Activated naive CD8-positive, alpha-beta T cell treated with anti-CD3 and anti-CD28 coated beads, Interleukin-2, amount 50 U/mL, for 24 hours (primary cell): Measurements from ENCODE around the gene COL15A1.

ENCODE experiments used
- ATAC-seq: fragments of 150-1000 bp; cut with Tn5 transposase; one replicate; pipeline ENCODE4 v1.10.0; 2021
- DNase-seq: peaks from one replicate; pipeline ENCODE4 v3.0.0; 2021
- H3K27ac Mint-ChIP-seq: one replicate; pipeline ENCODE4 v1.8.0; 2021; ENCODE audit warnings: mild to moderate bottlenecking, mixed read lengths
- H3K27me3 Mint-ChIP-seq: one replicate; pipeline ENCODE4 v1.8.0; 2021; ENCODE audit warnings: mixed read lengths
- H3K36me3 Mint-ChIP-seq: one replicate; pipeline ENCODE4 v1.8.0; 2021; ENCODE audit warnings: low read depth, mixed read lengths
- H3K4me1 Mint-ChIP-seq: one replicate; pipeline ENCODE4 v1.8.0; 2021; ENCODE audit warnings: mixed read lengths
- H3K4me3 Mint-ChIP-seq: one replicate; pipeline ENCODE4 v1.8.0; 2021; ENCODE audit warnings: mild to moderate bottlenecking, moderate library complexity, mixed read lengths
- H3K9me3 Mint-ChIP-seq: one replicate; pipeline ENCODE4 v1.8.0; 2021; ENCODE audit warnings: mixed read lengths

The COL15A1 gene

DNA sequence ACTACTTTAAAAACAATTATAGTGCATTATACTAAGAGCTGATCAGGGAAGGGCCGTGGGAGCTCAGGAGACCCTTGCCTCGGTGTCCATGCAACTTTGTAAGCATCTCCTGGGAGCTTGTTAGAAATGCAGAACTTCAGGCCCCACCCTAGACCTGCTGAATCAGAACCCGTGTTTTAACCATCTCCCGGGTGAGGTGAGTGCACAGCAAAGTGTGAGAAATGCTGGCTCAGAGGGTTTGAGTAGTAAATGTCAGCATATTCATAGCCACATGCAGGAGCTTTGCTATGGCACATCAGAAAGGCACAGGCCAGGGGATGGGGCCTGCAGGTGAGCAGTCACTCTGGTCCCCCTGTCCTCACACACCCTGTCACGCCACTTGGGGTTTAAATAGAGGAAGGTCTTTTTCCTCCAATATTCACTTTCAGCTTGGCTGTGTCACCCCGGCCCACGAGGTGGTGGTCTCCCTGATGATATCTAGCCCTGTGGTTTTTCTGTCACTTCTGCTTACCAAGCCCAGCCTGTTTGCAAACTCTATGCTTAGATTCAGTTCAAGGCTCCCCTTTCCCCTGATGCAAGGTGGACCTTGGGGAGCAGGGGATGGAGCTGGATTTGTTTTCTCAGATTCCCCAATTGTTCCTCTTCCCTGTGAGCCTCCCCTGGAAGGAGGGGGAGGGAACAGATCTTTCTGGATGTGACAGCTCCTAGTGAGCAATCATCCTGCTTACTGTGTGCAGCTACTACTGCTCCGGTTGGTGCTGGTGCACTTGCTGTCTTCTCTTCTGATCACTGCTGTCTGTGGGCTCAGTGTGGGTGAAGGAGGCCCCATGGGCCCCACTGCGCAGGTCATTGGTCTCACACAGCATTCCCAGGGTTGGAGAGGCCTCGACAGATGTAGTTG lies 109.4 kb downstream of the COL15A1 start:
- peaks cover 53% of the 10 kb centered on the region for H3K4me1 Mint-ChIP-seq
- H3K4me3 Mint-ChIP-seq = no peak overlapping the region
- H3K27me3 Mint-ChIP-seq = no peaks in the 10 kb centered on the region
- no peak overlapping the region for H3K27ac Mint-ChIP-seq
- DNase-seq (no peak), ATAC-seq (peak; percentile 7)
- no peaks in the 10 kb centered on the region for H3K36me3 Mint-ChIP-seq
- H3K9me3 Mint-ChIP-seq = no peaks in the 10 kb centered on the region

DNA sequence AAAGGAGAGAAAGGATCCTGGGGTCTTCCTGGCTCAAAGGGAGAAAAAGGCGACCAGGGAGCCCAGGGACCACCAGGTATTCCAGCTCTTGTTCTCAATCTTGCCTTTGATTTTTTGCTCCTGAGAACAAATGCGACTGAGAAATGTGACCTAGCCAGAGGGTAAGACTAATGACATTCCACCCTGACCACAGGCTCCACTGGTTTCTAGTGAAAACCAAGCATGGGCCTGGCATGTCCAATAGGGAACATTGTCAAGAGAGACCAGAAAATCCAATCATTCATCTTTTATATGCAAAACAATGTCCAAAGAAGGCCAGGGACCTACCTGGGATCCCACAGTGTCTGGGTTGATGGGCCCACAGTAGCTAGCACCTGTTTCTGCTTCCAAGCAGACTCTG lies 110.9 kb downstream of the COL15A1 start:
- H3K27ac Mint-ChIP-seq = no peak overlapping the region

DNA sequence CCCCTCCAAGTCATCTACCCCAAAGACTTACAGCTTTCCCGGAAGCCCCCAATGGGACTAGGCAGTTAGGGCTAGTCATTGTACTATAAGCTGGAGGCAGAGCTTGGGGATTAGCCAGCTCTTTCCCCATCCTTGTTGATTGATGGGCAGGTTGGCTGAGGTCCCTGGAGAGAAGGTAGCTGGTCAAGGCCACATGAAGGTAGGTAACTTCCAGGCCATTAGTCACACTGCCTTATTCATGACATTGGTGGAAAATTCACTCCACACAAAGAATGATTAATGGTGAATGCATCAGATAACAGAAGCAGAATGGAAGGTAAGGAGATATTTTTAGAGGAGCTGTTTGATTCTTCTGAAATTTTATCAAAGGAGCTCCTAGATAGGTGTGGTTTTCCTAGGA lies 111.7 kb downstream of the COL15A1 start:
- H3K27ac Mint-ChIP-seq = peak overlapping the region; percentile 40
- H3K9me3 Mint-ChIP-seq = no peaks in the 10 kb centered on the region
- no peak for DNase-seq
- H3K36me3 Mint-ChIP-seq = no peaks in the 10 kb centered on the region
- H3K27me3 Mint-ChIP-seq = no peaks in the 10 kb centered on the region
- ATAC-seq = no peak
- H3K4me1 Mint-ChIP-seq = peaks cover 70% of the 10 kb centered on the region
- H3K4me3 Mint-ChIP-seq = no peak overlapping the region

More for the DNA sequence above, 110.9 kb downstream of the COL15A1 start:
- no peaks in the 10 kb centered on the region for H3K36me3 Mint-ChIP-seq
- H3K4me1 Mint-ChIP-seq = peaks cover 65% of the 10 kb centered on the region
- DNase-seq (no peak), ATAC-seq (no peak)
- no peak overlapping the region for H3K4me3 Mint-ChIP-seq
- H3K27me3 Mint-ChIP-seq = no peaks in the 10 kb centered on the region
- no peaks in the 10 kb centered on the region for H3K9me3 Mint-ChIP-seq

DNA sequence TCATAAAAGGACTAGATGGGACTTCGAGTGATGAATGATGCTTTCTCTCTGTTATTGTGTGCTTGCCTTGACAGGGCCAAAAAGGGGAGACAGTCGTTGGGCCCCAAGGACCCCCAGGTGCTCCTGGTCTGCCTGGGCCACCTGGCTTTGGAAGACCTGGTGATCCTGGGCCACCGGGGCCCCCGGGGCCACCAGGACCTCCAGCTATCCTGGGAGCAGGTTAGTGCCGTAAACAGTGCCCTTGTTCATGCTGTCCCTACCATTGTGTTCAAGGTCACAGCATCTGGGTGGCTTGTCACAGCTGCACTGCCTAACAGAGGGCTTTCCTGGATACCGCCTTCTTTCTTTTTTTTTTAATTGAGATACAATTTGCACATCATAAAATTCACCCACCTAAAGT lies 112.5 kb downstream of the COL15A1 start:
- DNase-seq = no peak
- H3K4me3 Mint-ChIP-seq = no peak overlapping the region
- H3K27ac Mint-ChIP-seq = no peak overlapping the region
- H3K36me3 Mint-ChIP-seq = no peaks in the 10 kb centered on the region
- no peaks in the 10 kb centered on the region for H3K9me3 Mint-ChIP-seq
- H3K4me1 Mint-ChIP-seq = peaks cover 70% of the 10 kb centered on the region
- no peak for ATAC-seq
- H3K27me3 Mint-ChIP-seq = no peaks in the 10 kb centered on the region

DNA sequence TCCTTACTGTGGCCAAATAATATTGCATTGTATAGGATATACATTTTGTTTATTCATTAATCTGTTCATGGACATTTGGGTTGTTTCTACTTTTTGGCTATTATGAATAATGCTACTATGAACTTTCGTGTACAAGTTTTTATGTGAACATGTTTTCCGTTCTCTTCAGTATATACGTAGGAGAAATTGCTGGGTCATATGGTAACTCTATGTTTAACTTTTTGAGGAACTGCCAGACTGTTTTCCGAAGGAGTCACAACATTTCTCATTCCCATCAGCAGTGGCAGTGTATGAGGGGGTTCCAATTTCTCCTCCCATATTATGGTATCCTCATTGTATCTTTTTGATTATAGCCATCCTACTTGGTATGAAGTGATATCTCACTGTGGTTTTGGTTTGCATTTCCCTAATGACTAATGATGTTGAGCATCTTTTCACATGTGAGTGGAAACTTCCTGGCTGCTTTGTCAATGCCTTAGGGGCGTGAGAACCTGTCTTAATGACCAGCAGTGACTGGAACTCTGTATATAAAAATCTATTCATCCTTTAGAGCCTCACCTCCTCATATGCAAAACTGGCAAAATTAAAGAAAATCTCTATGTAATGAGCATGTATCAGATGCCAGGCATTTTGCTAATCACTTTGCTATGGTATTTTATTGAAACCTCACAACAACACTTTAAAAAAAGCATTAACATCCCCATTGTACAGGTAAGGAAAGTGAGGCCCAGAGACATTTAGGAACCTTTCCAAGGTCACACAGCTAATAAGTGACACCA lies 113.4 kb downstream of the COL15A1 start:
- Mint-ChIP-seq H3K36me3 (no peaks in the 10 kb centered on the region), H3K27ac (peak overlapping the region; percentile 65), H3K4me3 (peak overlapping the region; percentile 64), H3K4me1 (peaks cover 72% of the 10 kb centered on the region), H3K27me3 (no peaks in the 10 kb centered on the region), H3K9me3 (no peaks in the 10 kb centered on the region)
- no peak for DNase-seq
- ATAC-seq = peak; percentile 68

DNA sequence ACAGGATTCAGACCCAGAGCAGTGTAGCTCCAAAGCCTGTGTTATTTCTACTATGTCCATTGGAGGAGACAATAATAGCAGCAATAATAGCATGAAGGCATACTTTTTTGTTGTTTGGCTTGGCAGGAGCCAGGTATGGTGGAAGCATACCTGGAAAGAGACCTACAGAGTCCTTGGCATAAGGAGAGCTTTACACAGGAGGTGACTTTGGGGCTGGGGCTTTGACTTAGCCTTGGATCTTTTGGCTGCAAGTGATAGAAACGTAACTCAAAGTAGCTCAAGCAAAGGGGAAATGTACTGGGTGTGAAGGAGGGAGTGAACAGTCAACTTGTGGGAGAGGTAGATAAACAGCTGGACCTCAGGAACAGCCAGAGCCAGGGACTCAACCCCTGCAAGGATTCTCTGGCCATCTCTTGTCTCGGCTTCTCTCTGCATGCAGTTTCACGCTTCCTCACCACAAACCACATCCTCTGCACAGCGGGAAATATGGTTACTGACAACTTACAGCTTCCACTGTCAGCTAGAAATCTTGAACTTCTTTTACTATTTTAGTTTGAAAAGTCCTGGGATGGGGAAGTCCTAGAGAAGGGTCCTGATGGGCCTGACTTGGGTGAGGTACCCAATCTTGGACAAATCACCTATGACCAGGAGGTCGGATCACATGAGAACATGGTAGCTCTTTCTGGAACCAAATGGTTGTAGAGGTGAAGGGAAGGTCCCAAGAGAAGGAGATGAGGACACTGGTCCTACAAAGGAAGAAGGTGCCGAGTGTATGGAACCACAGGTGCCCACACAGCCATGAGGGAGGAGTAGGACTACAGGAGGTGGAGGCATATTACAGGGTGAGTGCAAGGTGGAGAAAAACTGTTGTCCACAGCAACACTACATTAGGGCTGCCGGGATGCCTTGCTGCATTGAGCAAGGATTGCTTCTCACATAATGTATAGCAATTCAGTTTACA lies 114.2 kb downstream of the COL15A1 start:
- H3K36me3 Mint-ChIP-seq = no peaks in the 10 kb centered on the region
- no peaks in the 10 kb centered on the region for H3K9me3 Mint-ChIP-seq
- ATAC-seq (peak; percentile 55), DNase-seq (peak; percentile 76)
- H3K4me3 Mint-ChIP-seq = peak overlapping the region; percentile 64
- no peaks in the 10 kb centered on the region for H3K27me3 Mint-ChIP-seq
- peak overlapping the region; percentile 65 for H3K27ac Mint-ChIP-seq
- H3K4me1 Mint-ChIP-seq = peaks cover 71% of the 10 kb centered on the region

DNA sequence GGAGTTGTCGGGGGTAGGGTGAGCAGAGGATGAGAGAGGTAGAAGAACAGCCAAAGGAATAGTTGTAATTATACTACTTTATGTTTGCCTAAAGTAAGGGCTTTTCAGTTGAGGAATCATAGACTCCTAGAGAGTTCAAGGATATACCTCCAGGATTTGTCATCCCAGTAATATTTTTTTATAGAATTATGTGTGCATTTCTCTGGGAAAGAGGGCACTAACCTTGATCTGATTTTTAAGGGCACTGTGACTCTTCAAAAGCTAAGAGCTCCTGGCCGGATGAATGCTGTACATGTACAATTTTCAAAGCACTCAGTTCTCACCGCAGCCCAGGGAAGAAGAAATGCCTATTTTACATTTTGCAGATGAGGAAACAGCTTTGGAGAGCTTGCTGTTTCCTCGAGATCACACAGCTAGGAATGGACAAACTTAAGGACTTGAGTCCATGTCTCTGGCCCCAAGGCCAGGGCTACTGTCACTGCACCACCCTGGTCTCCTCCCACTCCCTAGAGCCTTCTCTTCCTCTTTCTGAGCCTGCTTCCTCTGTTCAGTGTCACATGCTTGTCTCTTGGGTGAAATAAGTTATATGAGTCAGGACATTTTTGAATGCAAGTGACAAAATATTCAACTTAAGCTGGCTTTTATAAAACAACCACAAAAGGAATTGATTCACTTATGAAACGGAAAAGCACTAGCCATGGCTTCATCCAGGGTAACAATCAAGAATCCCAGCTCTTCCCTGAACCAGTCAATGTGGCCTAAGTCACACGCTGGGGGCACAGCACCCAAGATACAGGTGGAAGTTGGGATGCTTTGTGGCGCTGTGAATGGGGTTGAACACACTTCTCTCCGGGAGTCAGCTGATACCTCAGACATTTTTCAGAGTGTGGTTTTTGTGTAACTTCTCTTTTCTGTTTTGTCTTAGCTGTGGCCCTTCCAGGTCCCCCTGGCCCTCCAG lies 115.5 kb downstream of the COL15A1 start:
- Mint-ChIP-seq H3K9me3 (no peaks in the 10 kb centered on the region), H3K27ac (peak overlapping the region; percentile 33), H3K4me3 (peak overlapping the region; percentile 64), H3K36me3 (no peaks in the 10 kb centered on the region), H3K27me3 (no peaks in the 10 kb centered on the region), H3K4me1 (peaks cover 62% of the 10 kb centered on the region)
- DNase-seq = peak; percentile 22
- ATAC-seq = peak; percentile 52

DNA sequence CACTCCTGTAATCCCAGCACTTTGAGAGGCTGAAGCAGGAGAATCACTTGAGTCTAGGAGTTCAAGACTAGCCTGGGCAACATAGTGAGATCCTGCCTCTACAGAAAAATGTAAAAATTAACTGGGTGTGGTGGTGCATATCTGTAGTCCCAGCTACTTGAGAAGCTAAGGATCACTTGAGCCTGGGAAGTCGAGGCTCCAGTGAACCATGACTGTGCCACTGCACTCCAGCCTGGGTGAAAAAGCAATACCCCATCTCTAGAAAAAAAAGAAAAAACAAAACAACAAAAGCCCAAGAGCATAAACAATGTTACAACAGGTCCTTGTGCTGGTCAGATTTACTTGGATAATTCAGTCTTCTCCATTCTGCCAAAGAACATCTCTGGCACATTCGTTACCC lies 116.9 kb downstream of the COL15A1 start:
- Mint-ChIP-seq H3K36me3 (no peaks in the 10 kb centered on the region), H3K27ac (no peak overlapping the region), H3K9me3 (no peaks in the 10 kb centered on the region), H3K4me3 (no peak overlapping the region), H3K4me1 (peaks cover 51% of the 10 kb centered on the region), H3K27me3 (no peaks in the 10 kb centered on the region)
- ATAC-seq = no peak
- no peak for DNase-seq

DNA sequence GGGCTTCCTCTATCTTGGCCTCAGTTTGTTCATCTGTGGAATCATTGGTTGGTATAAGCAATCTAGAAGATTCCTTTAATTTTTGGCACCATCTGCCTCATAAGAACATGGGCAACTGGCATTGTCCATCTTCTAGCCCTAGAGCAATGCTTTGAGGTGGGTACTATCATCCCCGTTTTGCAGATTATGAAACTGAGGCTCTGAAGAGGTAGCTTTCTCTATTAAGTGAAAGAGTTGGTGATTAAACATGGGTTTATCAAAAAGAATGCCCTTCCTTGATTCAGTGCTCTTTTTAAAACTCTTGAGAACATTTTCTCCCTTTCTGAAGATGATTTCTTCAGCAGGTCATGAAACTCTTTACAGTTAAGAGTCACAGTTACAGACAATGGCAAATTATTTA lies 118.8 kb downstream of the COL15A1 start:
- Mint-ChIP-seq H3K9me3 (no peaks in the 10 kb centered on the region), H3K27me3 (no peaks in the 10 kb centered on the region), H3K4me3 (no peak overlapping the region), H3K27ac (no peak overlapping the region), H3K36me3 (no peaks in the 10 kb centered on the region), H3K4me1 (peaks cover 31% of the 10 kb centered on the region)
- no peak for ATAC-seq
- no peak for DNase-seq

DNA sequence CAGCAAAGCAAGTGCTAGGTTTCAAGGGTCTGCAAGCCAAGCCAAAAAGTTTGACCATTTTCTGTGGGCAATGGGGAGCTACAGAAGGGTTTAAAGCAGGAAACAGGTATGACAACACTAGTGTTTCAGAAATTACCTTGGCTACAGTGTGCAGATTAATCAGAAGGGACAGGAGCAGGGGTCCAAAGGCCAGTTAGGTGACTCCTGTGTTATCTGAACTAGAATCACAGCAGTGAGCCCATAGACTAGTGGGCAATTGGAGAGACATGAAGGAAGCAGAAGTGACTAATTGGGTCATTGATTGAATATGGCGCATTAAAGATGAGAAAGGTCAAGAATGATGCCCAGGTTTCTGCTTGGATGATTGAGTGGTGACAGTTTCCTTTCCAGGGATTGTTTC lies 119.8 kb downstream of the COL15A1 start:
- H3K36me3 Mint-ChIP-seq = no peaks in the 10 kb centered on the region
- H3K27me3 Mint-ChIP-seq = no peaks in the 10 kb centered on the region
- no peaks in the 10 kb centered on the region for H3K9me3 Mint-ChIP-seq
- DNase-seq (no peak), ATAC-seq (no peak)
- peaks cover 23% of the 10 kb centered on the region for H3K4me1 Mint-ChIP-seq
- H3K4me3 Mint-ChIP-seq = no peak overlapping the region
- no peak overlapping the region for H3K27ac Mint-ChIP-seq

DNA sequence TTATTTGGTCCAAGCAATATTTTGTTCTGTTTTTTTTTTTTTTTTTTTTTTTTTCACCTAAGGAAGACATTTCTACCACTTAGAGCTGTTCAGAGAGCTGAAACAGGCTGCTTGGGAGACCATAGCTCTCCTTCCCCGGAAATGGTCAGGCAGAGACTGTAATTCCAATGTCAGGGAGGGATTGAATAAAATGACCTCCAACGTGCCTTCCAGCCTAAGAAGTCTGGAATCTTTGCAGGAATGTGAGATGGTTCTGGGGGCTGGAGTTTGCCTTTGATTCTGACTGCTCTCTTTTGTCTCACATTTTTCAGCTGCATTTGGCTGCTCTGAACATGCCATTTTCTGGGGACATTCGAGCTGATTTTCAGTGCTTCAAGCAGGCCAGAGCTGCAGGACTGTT lies 122.9 kb downstream of the COL15A1 start:
- H3K4me3 Mint-ChIP-seq = no peak overlapping the region
- DNase-seq = no peak
- H3K36me3 Mint-ChIP-seq = no peaks in the 10 kb centered on the region
- H3K9me3 Mint-ChIP-seq = no peaks in the 10 kb centered on the region
- peaks cover 35% of the 10 kb centered on the region for H3K4me1 Mint-ChIP-seq
- H3K27me3 Mint-ChIP-seq = no peaks in the 10 kb centered on the region
- no peak for ATAC-seq
- H3K27ac Mint-ChIP-seq = no peak overlapping the region

DNA sequence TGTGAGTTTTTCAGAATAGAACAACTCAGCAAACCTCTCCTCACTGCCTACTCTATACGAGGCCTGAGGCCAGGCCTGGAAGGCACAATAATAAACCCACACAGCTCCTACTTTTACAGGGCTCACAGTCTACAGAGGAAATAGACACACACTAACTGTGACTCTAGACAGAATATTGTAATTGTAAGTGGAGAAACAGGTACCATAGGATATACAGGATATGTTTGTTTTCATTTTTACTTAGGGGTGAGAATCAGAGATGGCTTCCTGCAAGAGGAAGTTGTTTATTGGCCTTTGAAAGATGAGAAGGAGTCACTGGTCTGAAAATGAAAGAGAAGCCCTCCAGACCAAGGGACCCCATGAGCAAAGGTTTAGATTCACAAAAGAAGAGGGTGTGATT lies 125.4 kb downstream of the COL15A1 start:
- no peaks in the 10 kb centered on the region for H3K36me3 Mint-ChIP-seq
- no peak for DNase-seq
- H3K27ac Mint-ChIP-seq = peak overlapping the region; percentile 44
- no peaks in the 10 kb centered on the region for H3K9me3 Mint-ChIP-seq
- ATAC-seq = no peak
- H3K4me3 Mint-ChIP-seq = no peak overlapping the region
- peaks cover 35% of the 10 kb centered on the region for H3K4me1 Mint-ChIP-seq
- H3K27me3 Mint-ChIP-seq = no peaks in the 10 kb centered on the region

DNA sequence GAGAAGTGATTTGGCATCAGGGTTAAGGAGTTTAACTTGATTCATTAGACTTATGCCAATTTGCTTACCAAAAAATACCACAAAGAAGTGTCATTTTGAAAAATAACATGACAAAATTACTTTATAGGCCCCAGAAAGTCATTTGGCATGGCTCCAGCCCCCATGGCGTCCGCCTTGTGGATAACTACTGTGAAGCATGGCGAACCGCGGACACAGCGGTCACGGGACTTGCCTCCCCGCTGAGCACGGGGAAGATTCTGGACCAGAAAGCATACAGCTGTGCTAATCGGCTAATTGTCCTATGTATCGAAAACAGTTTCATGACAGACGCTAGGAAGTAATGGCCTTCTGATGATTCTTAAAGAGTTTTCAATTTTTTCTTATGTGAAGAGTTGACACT lies 125.8 kb downstream of the COL15A1 start:
- peak overlapping the region; percentile 44 for H3K27ac Mint-ChIP-seq
- no peak overlapping the region for H3K4me3 Mint-ChIP-seq
- H3K4me1 Mint-ChIP-seq = peaks cover 37% of the 10 kb centered on the region
- no peaks in the 10 kb centered on the region for H3K9me3 Mint-ChIP-seq
- H3K36me3 Mint-ChIP-seq = no peaks in the 10 kb centered on the region
- DNase-seq (no peak), ATAC-seq (no peak)
- no peaks in the 10 kb centered on the region for H3K27me3 Mint-ChIP-seq
